Esophagus squamous epithelium (tissue), 4 donors: ENCODE data around the gene EPHA5.
"Not testable (repeated sequence)": the region's sequence is repeated elsewhere in the genome, so short reads cannot be mapped to it uniquely, and the experiment has no call there.

Experiments
- CTCF ChIP-seq, 6 experiments: fragments of 450-650 bp in 4 of 6; fragments of 200-600 bp in 2 of 6; sonication (generic) in 2 of 6; IDR thresholded peaks; one replicate each; pipeline ENCODE4 v1.5.1; 2016 to 2019; ENCODE audit warnings: antibody characterized with exemption in 6 of 6, mild to moderate bottlenecking in 4 of 6, moderate library complexity in 4 of 6
- POLR2A ChIP-seq, 4 donors: fragments of 450-650 bp; IDR thresholded peaks; one replicate each; pipeline ENCODE4 v1.6.1; 2017; ENCODE audit warnings: antibody characterized with exemption in 4 of 4, mild to moderate bottlenecking in 4 of 4, moderate library complexity in 3 of 4

GRCh38 chr4:65308626-65309025 lies 361.7 kb downstream of the EPHA5 start:
- TF ChIP-seq POLR2A, CTCF (IDR thresholded peaks at IDR 0.05): not testable (repeated sequence)
